Measurements from ENCODE around the gene PPP2R2D. TPM values are rescaled to one million over a fixed set of nuclear protein-coding genes. Genes with fewer than 3 reads are reported as not detected.

Gene PPP2R2D
- polyA plus RNA-seq, 1 of the 3 experiments (the other 2 are of a cell fraction), result 25.1 TPM

GRCh38 chr10:131876017-131876416 lies 24.8 kb upstream of the PPP2R2D start:
- Histone ChIP-seq H3K4me1 (ENCODE audit: control insufficient read depth in 1 of 2, insufficient read depth in 2 of 2, low read depth in 1 of 2, low read length in 1 of 2) (no peaks in the 10 kb centered on the region; a peak in 1 of 4 replicates), H3K79me2 (ENCODE audit: insufficient read depth) (no peaks in the 10 kb centered on the region), H3K4me2 (no peak overlapping the region), H3F3A (replicated peaks; ENCODE audit: insufficient read depth) (no peaks in the 10 kb centered on the region), H3K27ac (ENCODE audit: low read depth in 2 of 2, low read length in 1 of 2) (no peak overlapping the region), H3K27me3 (ENCODE audit: insufficient read depth) (no peaks in the 10 kb centered on the region), H3K9ac (no peak overlapping the region), H3K9me2 (no peaks in the 10 kb centered on the region), H3K36me3 (replicated peaks in 1 of 2; ENCODE audit: control insufficient read depth in 1 of 2, insufficient read depth in 2 of 2, low read length in 1 of 2) (no peaks in the 10 kb centered on the region), H4K20me1 (ENCODE audit: insufficient read depth) (no peaks in the 10 kb centered on the region), H3K4me3 (ENCODE audit: low read depth in 2 of 2, low read length in 1 of 2) (no peak overlapping the region), H3K9me3 (no peaks in the 10 kb centered on the region), H2AFZ (ENCODE audit: low read depth) (no peak overlapping the region)
- ChIA-PET POLR2A (interaction anchor here (0.8 kb wide), 1 partner anchor 639 kb away, joined by 3 read pairs; no protein-coding TSS in a partner anchor), CTCF (interaction anchor here (1.4 to 4.1 kb wide), 9 partner anchors 9 to 1686 kb away, joined by 5 to 43 read pairs (median 10); partner anchors contain the start of gene TCERG1L)
- DNase-seq, result no peak
- no peak for TF ChIP-seq IRF3 (IDR thresholded peaks at IDR 0.05; ENCODE audit: low read depth, low read length)
- TF ChIP-seq TEAD4 (IDR thresholded peaks at IDR 0.05; ENCODE audit: borderline replicate concordance, insufficient read depth), result no peak
- TF ChIP-seq EZH2phosphoT487 (IDR thresholded peaks at IDR 0.05; ENCODE audit: borderline replicate concordance, low read depth), result no peak
- no peak for TF ChIP-seq MAX (IDR thresholded peaks at IDR 0.05; ENCODE audit: low read depth)
- no peak for TF ChIP-seq ELF1 (IDR thresholded peaks at IDR 0.05)
- no peak for TF ChIP-seq FOXJ3 (CRISPR knock-in tag; IDR thresholded peaks at IDR 0.05)
- TF ChIP-seq NFIC (IDR thresholded peaks at IDR 0.05; ENCODE audit: borderline replicate concordance), result no peak
- WGBS (ENCODE audit: low lambda C conversion rate), result 28% methylated on average over 7 of the region's 10 CpGs

- Histone ChIP-seq H3K4me3 (ENCODE audit: low read depth in 2 of 2, low read length in 1 of 2) (no peak overlapping the region), H4K20me1 (ENCODE audit: insufficient read depth) (no peaks in the 10 kb centered on the region), H2AFZ (ENCODE audit: low read depth) (no peak overlapping the region), H3K9me2 (no peaks in the 10 kb centered on the region), H3F3A (replicated peaks; ENCODE audit: insufficient read depth) (no peaks in the 10 kb centered on the region), H3K27me3 (ENCODE audit: insufficient read depth) (no peaks in the 10 kb centered on the region), H3K4me2 (no peak overlapping the region), H3K4me1 (ENCODE audit: control insufficient read depth in 1 of 2, insufficient read depth in 2 of 2, low read depth in 1 of 2, low read length in 1 of 2) (no peaks in the 10 kb centered on the region; a peak in 1 of 4 replicates), H3K9me3 (no peaks in the 10 kb centered on the region), H3K9ac (no peak overlapping the region), H3K27ac (ENCODE audit: low read depth in 2 of 2, low read length in 1 of 2) (no peak overlapping the region), H3K79me2 (ENCODE audit: insufficient read depth) (no peaks in the 10 kb centered on the region), H3K36me3 (replicated peaks in 1 of 2; ENCODE audit: control insufficient read depth in 1 of 2, insufficient read depth in 2 of 2, low read length in 1 of 2) (no peaks in the 10 kb centered on the region)
- CTCF ChIA-PET, result interaction anchor here (1.1 to 1.4 kb wide), 2 partner anchors 9 to 1687 kb away, joined by 4 to 5 read pairs; no protein-coding TSS in a partner anchor
- WGBS (ENCODE audit: low lambda C conversion rate), result 49% methylated on average over 7 of the region's 7 CpGs
- no peak for DNase-seq
- POLR2A ChIA-PET, result interaction anchor here (0.8 kb wide), 1 partner anchor 640 kb away, joined by 3 read pairs; no protein-coding TSS in a partner anchor
- TF ChIP-seq, protein P1, sequence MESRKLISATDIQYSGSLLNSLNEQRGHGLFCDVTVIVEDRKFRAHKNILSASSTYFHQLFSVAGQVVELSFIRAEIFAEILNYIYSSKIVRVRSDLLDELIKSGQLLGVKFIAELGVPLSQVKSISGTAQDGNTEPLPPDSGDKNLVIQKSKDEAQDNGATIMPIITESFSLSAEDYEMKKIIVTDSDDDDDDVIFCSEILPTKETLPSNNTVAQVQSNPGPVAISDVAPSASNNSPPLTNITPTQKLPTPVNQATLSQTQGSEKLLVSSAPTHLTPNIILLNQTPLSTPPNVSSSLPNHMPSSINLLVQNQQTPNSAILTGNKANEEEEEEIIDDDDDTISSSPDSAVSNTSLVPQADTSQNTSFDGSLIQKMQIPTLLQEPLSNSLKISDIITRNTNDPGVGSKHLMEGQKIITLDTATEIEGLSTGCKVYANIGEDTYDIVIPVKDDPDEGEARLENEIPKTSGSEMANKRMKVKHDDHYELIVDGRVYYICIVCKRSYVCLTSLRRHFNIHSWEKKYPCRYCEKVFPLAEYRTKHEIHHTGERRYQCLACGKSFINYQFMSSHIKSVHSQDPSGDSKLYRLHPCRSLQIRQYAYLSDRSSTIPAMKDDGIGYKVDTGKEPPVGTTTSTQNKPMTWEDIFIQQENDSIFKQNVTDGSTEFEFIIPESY (IDR thresholded peaks at IDR 0.05; ENCODE audit: borderline replicate concordance, low read depth), result no peak
- TF ChIP-seq REST (IDR thresholded peaks at IDR 0.05; ENCODE audit: low read depth, low read length) (no peak), MXI1 (IDR thresholded peaks at IDR 0.05; ENCODE audit: low read depth, low read length) (no peak), FOXM1 (IDR thresholded peaks at IDR 0.05; ENCODE audit: low read depth) (no peak), POLR2AphosphoS5 (IDR thresholded peaks at IDR 0.05; ENCODE audit: low read depth, low read length) (no peak), NFIC (IDR thresholded peaks at IDR 0.05; ENCODE audit: borderline replicate concordance) (no peak), TCF12 (IDR thresholded peaks at IDR 0.05) (no peak), FOXJ3 (CRISPR knock-in tag; IDR thresholded peaks at IDR 0.05) (no peak), RXRA (IDR thresholded peaks at IDR 0.05; ENCODE audit: borderline replicate concordance, low read depth) (no peak), NRF1 (IDR thresholded peaks at IDR 0.05; ENCODE audit: low read depth, low read length) (no peak), PBX3 (IDR thresholded peaks at IDR 0.05) (no peak), EZH2phosphoT487 (IDR thresholded peaks at IDR 0.05; ENCODE audit: borderline replicate concordance, low read depth) (no peak), FOSL2 (IDR thresholded peaks at IDR 0.05; ENCODE audit: borderline replicate concordance, low read depth) (no peak), EP300 (IDR thresholded peaks at IDR 0.05; ENCODE audit: borderline replicate concordance in 1 of 2, low read depth in 1 of 2, low read length in 1 of 2) (no peak)
- TF ChIP-seq, protein P2, sequence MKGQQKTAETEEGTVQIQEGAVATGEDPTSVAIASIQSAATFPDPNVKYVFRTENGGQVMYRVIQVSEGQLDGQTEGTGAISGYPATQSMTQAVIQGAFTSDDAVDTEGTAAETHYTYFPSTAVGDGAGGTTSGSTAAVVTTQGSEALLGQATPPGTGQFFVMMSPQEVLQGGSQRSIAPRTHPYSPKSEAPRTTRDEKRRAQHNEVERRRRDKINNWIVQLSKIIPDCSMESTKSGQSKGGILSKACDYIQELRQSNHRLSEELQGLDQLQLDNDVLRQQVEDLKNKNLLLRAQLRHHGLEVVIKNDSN (IDR thresholded peaks at IDR 0.05; ENCODE audit: borderline replicate concordance, low read depth), result no peak
These were observed 24.3 kb upstream of the PPP2R2D start for GRCh38 chr10:131876508-131876907.

Data from SK-N-SH (cell line).